ENCODE results near the gene SRA1. TPM values are rescaled to one million over a fixed set of nuclear protein-coding genes. Genes with fewer than 3 reads are reported as not detected.
A peak's percentile ranks its signal among the peaks of the same experiment; 100 is the strongest.

SRA1 gene
- total and polyA plus RNA-seq, 4 donors = 12.9 to 41.1 (median 19.8) TPM

GRCh38 chr5:140561753-140562523 is 4.7 kb upstream of the SRA1 start:
- peak overlapping the region; percentile 42 to 55 for H3K27ac ChIP-seq (ENCODE audit: low read depth in 1 of 2, low read length in 2 of 2)
- H3K36me3 ChIP-seq (ENCODE audit: control insufficient read depth in 4 of 4, insufficient read depth in 3 of 4, low read depth in 1 of 4, low read length in 3 of 4) = peaks cover 1 to 9% (median 6%) of the 10 kb centered on the region in 4 donors
- H3K4me3 ChIP-seq (ENCODE audit: low read depth in 1 of 3, low read length in 3 of 3) = no peak overlapping the region
- no peaks in the 10 kb centered on the region for H3K9me3 ChIP-seq (ENCODE audit: control insufficient read depth in 4 of 4, low read length in 3 of 4)
- no peaks in the 10 kb centered on the region for H3K27me3 ChIP-seq (ENCODE audit: control insufficient read depth in 4 of 4, insufficient read depth in 4 of 4, low read length in 3 of 4)
- TF ChIP-seq TAF1 (conservative IDR thresholded peaks at IDR 0.05) = no peak
- peak; percentile 76 for TF ChIP-seq YY1 (IDR thresholded peaks at IDR 0.05)
- TF ChIP-seq, protein P1, sequence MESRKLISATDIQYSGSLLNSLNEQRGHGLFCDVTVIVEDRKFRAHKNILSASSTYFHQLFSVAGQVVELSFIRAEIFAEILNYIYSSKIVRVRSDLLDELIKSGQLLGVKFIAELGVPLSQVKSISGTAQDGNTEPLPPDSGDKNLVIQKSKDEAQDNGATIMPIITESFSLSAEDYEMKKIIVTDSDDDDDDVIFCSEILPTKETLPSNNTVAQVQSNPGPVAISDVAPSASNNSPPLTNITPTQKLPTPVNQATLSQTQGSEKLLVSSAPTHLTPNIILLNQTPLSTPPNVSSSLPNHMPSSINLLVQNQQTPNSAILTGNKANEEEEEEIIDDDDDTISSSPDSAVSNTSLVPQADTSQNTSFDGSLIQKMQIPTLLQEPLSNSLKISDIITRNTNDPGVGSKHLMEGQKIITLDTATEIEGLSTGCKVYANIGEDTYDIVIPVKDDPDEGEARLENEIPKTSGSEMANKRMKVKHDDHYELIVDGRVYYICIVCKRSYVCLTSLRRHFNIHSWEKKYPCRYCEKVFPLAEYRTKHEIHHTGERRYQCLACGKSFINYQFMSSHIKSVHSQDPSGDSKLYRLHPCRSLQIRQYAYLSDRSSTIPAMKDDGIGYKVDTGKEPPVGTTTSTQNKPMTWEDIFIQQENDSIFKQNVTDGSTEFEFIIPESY (IDR thresholded peaks at IDR 0.05) = no peak
- peak; percentile 9 for TF ChIP-seq FOXA1 (IDR thresholded peaks at IDR 0.05)
- no peak for TF ChIP-seq ATF3 (IDR thresholded peaks at IDR 0.05)
- TF ChIP-seq RAD21 (IDR thresholded peaks at IDR 0.05) = peak; percentile 52 to 59
- TF ChIP-seq JUND (IDR thresholded peaks at IDR 0.05) = peak in 1 of 2 donors; percentile 27
- TF ChIP-seq NR2F2 (IDR thresholded peaks at IDR 0.05) = peak; percentile 74
- peak in 1 of 2 donors; percentile 64 for TF ChIP-seq GABPA (IDR thresholded peaks at IDR 0.05 in 1 of 2, conservative IDR thresholded peaks at IDR 0.05 in 1 of 2)
- peak; percentile 97 to 98 for TF ChIP-seq RXRA (IDR thresholded peaks at IDR 0.05)
- TF ChIP-seq, protein P2, sequence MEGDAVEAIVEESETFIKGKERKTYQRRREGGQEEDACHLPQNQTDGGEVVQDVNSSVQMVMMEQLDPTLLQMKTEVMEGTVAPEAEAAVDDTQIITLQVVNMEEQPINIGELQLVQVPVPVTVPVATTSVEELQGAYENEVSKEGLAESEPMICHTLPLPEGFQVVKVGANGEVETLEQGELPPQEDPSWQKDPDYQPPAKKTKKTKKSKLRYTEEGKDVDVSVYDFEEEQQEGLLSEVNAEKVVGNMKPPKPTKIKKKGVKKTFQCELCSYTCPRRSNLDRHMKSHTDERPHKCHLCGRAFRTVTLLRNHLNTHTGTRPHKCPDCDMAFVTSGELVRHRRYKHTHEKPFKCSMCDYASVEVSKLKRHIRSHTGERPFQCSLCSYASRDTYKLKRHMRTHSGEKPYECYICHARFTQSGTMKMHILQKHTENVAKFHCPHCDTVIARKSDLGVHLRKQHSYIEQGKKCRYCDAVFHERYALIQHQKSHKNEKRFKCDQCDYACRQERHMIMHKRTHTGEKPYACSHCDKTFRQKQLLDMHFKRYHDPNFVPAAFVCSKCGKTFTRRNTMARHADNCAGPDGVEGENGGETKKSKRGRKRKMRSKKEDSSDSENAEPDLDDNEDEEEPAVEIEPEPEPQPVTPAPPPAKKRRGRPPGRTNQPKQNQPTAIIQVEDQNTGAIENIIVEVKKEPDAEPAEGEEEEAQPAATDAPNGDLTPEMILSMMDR (IDR thresholded peaks at IDR 0.05; ENCODE audit: low read depth, low read length, missing input control) = no peak
- no peak for TF ChIP-seq FOXA2 (IDR thresholded peaks at IDR 0.05)
- peak; percentile 70 to 79 for TF ChIP-seq HNF4A (conservative IDR thresholded peaks at IDR 0.05)
- peak in 1 of 2 donors; percentile 53 for TF ChIP-seq EGR1 (IDR thresholded peaks at IDR 0.05; ENCODE audit: low read depth in 2 of 2)
- peak; percentile 86 for TF ChIP-seq MAX (IDR thresholded peaks at IDR 0.05)
- TF ChIP-seq HNF4G (IDR thresholded peaks at IDR 0.05) = peak; percentile 40
- peak; percentile 71 for TF ChIP-seq SP1 (IDR thresholded peaks at IDR 0.05)
- TF ChIP-seq, protein P3, sequence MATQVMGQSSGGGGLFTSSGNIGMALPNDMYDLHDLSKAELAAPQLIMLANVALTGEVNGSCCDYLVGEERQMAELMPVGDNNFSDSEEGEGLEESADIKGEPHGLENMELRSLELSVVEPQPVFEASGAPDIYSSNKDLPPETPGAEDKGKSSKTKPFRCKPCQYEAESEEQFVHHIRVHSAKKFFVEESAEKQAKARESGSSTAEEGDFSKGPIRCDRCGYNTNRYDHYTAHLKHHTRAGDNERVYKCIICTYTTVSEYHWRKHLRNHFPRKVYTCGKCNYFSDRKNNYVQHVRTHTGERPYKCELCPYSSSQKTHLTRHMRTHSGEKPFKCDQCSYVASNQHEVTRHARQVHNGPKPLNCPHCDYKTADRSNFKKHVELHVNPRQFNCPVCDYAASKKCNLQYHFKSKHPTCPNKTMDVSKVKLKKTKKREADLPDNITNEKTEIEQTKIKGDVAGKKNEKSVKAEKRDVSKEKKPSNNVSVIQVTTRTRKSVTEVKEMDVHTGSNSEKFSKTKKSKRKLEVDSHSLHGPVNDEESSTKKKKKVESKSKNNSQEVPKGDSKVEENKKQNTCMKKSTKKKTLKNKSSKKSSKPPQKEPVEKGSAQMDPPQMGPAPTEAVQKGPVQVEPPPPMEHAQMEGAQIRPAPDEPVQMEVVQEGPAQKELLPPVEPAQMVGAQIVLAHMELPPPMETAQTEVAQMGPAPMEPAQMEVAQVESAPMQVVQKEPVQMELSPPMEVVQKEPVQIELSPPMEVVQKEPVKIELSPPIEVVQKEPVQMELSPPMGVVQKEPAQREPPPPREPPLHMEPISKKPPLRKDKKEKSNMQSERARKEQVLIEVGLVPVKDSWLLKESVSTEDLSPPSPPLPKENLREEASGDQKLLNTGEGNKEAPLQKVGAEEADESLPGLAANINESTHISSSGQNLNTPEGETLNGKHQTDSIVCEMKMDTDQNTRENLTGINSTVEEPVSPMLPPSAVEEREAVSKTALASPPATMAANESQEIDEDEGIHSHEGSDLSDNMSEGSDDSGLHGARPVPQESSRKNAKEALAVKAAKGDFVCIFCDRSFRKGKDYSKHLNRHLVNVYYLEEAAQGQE (IDR thresholded peaks at IDR 0.05) = no peak
- H3K4me1 ChIP-seq (ENCODE audit: control insufficient read depth in 4 of 4, insufficient read depth in 4 of 4, low read length in 3 of 4) = peaks cover 26 to 78% (median 76%) of the 10 kb centered on the region in 4 donors
- 55% methylated on average over 10 of the region's 10 CpGs for WGBS
- no peak for DNase-seq (ENCODE audit: low spot score)
- H3K9ac ChIP-seq (ENCODE audit: low read depth in 1 of 2, low read length in 2 of 2) = no peak overlapping the region
